ENCODE measurements around the gene CCDC33.

The CCDC33 gene

DNA sequence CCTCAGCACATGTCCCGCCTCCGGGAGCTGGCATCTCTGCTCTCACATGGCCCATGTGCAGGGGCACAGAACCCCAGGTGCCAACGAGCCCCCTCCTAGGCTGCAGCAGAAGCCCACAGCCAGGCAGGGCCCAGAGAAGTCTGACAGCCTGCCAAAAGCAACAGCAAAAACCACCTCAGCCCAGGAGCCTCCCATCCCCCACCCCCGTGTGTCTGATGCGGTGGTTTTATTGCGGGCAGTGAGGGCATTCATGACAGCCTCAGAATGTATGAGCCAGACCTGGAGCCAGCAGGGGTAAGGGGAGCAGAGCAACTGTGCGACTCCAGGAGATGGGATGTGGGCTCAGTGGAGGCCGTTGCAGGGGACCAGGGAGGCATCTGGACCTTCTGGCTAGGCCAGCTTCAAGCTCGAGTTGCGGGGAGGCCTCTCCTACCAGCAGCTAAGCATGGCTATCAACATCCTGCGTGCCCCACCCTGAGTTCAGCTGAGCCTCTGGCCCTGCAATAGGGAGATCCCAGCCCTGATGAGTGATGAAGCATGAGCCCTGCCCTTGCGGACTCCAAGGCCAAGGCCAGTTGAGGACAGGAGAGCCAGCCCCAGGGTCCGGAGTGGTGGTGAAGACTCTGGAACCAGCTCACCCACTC is 78.8 kb downstream of the CCDC33 start:
- TF ChIP-seq, protein P1, sequence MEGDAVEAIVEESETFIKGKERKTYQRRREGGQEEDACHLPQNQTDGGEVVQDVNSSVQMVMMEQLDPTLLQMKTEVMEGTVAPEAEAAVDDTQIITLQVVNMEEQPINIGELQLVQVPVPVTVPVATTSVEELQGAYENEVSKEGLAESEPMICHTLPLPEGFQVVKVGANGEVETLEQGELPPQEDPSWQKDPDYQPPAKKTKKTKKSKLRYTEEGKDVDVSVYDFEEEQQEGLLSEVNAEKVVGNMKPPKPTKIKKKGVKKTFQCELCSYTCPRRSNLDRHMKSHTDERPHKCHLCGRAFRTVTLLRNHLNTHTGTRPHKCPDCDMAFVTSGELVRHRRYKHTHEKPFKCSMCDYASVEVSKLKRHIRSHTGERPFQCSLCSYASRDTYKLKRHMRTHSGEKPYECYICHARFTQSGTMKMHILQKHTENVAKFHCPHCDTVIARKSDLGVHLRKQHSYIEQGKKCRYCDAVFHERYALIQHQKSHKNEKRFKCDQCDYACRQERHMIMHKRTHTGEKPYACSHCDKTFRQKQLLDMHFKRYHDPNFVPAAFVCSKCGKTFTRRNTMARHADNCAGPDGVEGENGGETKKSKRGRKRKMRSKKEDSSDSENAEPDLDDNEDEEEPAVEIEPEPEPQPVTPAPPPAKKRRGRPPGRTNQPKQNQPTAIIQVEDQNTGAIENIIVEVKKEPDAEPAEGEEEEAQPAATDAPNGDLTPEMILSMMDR (IDR thresholded peaks at IDR 0.05): no peak
- no peak for TF ChIP-seq ZFX (IDR thresholded peaks at IDR 0.05; ENCODE audit: borderline replicate concordance)

DNA sequence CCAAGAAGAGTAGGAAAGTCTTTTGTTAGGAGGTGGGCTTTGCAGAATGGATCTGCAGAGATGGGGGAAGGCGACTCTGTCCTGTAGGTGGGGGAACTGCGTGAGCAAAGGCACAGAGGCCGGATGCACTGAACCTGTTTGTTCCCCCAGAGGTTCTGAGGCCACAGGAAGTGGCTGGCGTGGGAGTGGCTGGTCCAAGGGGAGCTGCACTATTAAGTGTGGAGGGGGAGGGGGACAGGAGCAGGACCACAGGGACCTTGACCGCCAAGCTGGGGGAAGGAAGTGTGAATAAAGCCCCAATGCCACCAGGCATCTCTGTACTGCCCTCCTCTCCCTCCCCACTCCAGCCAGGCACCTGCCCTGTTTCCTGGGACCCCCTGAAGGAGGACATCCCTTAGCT is 79.5 kb downstream of the CCDC33 start:
- no peak overlapping the region for H3K27ac ChIP-seq
- TF ChIP-seq ZFX (IDR thresholded peaks at IDR 0.05; ENCODE audit: borderline replicate concordance): no peak
- TF ChIP-seq, protein P1 (IDR thresholded peaks at IDR 0.05): no peak

More for the DNA sequence above, 78.8 kb downstream of the CCDC33 start:
- H3K27ac ChIP-seq: no peak overlapping the region

DNA sequence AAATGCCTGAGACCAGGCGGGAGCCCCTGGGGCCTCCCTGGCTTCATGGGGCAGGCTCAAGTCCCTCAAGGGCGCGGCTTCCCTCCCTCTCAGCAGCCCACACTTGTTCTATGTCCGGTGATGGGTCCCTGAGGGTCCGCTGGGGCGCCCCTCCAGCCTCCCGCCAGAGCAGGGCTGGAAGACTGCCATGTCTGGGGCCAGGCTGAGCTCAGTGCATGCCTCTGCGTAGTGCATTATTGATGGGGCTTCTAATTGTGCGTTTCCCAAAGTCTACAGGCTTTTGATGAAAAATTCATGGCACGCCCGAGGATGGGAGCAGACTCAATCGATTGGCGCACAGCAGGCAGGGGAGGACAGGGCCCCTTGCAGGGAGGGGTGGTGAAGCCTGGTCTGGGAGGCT is 80.0 kb downstream of the CCDC33 start:
- no peak for TF ChIP-seq ZFX (IDR thresholded peaks at IDR 0.05; ENCODE audit: borderline replicate concordance)
- TF ChIP-seq, protein P1 (IDR thresholded peaks at IDR 0.05): no peak
- no peak overlapping the region for H3K27ac ChIP-seq

DNA sequence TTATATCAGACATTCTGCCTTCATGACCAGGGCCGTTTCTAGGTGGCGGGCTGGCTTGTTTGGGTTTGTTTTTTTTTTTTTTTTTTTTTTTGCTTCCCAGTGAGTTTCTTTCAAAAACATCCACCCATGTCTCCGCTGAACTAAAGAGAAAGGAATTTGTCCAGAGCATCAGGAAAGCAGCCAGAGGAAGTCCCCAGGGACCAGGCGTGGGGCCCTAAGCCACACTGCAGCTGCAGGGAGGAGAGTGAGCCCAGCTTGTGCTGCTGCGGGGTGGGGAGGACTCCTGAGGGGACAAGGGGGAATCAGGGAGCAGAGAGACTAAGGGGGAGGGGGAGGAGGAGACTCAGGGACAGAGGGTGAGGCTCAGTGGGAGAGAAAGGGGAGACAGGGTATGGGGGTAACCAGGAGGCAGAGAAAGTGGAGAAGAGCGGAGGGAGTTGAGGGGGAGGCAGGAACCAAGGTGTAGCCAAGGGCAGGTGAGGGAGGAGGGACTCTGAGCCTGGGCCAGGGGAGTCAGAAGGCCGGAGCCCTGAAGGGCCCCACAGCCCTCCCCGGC is 81.8 kb downstream of the CCDC33 start:
- no peak overlapping the region for H3K27ac ChIP-seq
- TF ChIP-seq, protein P1 (IDR thresholded peaks at IDR 0.05): no peak
- no peak for TF ChIP-seq ZFX (IDR thresholded peaks at IDR 0.05; ENCODE audit: borderline replicate concordance)

DNA sequence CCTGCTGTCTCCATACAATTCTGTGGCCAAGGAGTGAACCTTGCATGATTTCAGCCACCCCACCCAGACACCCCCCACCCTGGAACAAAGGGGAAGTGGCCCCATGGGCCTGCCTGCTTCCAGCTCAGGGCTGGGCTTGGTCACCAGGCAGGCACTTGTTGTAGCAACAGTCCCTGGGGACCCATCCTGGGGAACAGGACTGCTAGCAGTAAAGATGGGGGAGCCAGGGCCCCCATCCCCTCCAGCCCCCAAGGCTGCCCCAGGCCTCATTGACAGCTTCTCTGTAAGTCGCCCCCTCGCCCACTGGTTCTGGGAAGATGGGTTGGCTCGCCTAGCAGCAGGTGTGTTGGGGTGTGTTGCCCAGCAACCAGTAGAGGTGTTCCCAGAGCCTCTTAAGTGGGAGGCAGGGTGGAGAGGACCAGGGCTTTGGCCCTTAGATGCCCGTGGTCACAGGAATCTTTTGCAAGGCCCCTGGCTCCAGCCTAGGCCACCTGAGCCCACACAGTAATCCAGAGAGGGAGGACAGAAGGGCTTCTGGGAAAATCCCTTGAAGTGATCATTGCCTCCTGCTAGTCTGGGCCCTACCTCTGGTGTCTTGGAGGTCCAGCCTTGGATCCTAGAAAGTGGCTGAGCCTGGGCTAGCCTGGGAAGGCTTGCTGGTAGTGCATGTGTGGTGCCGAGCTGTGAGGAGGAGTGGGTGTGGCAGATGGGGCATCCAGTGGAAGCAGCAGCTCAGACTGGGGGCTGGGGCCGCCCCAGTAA is 82.4 kb downstream of the CCDC33 start:
- no peak overlapping the region for H3K27ac ChIP-seq
- TF ChIP-seq ZFX (IDR thresholded peaks at IDR 0.05; ENCODE audit: borderline replicate concordance): no peak
- TF ChIP-seq, protein P1 (IDR thresholded peaks at IDR 0.05): no peak

DNA sequence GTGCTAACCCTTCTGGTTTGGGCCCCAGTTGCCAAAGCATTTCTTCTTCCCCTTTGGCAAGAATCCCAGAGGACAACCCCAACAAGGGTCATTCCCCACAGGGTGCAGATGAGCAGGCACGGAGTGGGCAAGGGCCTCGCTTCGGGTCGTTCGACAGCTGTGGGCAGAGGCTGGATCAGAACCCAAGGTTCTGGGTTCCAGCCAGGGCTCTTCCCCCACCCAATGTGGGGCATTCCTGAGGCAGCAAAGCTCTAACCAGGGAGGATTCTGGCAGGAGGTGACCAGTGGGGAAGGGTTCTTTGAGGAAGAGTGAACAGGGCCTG is 83.0 kb downstream of the CCDC33 start:
- TF ChIP-seq ZFX (IDR thresholded peaks at IDR 0.05; ENCODE audit: borderline replicate concordance): no peak
- TF ChIP-seq, protein P1 (IDR thresholded peaks at IDR 0.05): no peak
- no peak overlapping the region for H3K27ac ChIP-seq
